HG03108 (cell line): Measurements from ENCODE around the gene TMEM255B.
"Not testable (repeated sequence)": the region's sequence is repeated elsewhere in the genome, so short reads cannot be mapped to it uniquely, and the experiment has no call there.

ENCODE experiments used
- ATAC-seq: cut with Tn5 transposase; IDR thresholded peaks from one replicate; pipeline ENCODE4 v1.9.1; 2021; ENCODE audit warnings: moderate library complexity; ENCODE audit not compliant: unreplicated experiment

The TMEM255B gene

GRCh38 chr13:113748101-113748861 lies 10.7 kb upstream of the TMEM255B start:
- no peak for ATAC-seq

- ATAC-seq, result no peak
These were observed 10.1 kb upstream of the TMEM255B start for GRCh38 chr13:113748862-113749451.

- no peak for ATAC-seq
These were observed 9.5 kb upstream of the TMEM255B start for GRCh38 chr13:113749507-113749906.

GRCh38 chr13:113749967-113750366 lies 9.1 kb upstream of the TMEM255B start:
- no peak for ATAC-seq

GRCh38 chr13:113750554-113751399 lies 8.2 kb upstream of the TMEM255B start:
- ATAC-seq, result no peak

GRCh38 chr13:113751491-113751890 lies 7.5 kb upstream of the TMEM255B start:
- no peak for ATAC-seq

GRCh38 chr13:113752211-113752986 lies 6.6 kb upstream of the TMEM255B start:
- not testable (repeated sequence) for ATAC-seq

DNA sequence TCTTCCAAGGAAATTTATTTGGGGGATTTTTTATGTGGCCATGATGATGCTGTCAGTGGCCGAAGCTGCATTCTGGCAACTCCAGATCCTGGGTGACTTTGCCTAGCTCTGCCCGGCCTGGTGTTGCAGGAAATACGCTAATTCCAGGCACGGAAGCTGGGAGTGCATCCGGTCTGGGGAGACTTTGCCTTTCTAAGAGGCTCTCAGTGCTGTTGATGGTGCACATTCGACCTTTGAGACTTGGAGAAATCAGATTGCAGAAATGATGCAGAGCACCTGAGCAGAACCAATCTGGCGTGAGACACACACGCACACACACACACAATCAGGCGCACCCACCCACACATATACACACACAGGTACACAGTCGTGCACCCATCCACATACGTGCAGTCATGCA lies 5.9 kb upstream of the TMEM255B start:
- ATAC-seq, result no peak

- no peak for ATAC-seq
These were observed 4.8 kb upstream of the TMEM255B start for GRCh38 chr13:113754242-113754641.

DNA sequence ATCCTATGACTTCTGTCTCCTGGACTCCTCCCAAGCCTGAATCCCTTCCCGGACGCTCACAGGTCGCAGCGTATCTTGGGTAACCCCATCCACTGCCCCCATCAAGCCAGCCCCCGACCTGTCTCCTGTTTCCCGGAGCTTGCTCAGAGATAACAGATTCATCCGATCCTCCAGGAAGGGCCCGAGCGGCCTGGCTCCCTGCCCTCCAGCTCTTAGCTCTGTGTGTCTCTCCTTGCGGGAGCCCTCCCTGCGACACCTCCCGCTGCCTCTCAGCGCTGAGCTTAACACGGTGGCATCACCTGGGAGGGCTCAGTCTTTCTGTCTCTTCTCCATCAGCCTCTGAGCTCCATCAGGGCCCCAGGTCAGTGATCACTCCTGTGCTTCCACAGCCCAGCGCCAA lies 4.3 kb upstream of the TMEM255B start:
- no peak for ATAC-seq

- ATAC-seq, result no peak
These were observed 2.5 kb upstream of the TMEM255B start for GRCh38 chr13:113756441-113757097.

- ATAC-seq, result no peak
These were observed 605 bp downstream of the TMEM255B start for GRCh38 chr13:113759525-113760137.

GRCh38 chr13:113761136-113761535 lies 2.1 kb downstream of the TMEM255B start:
- ATAC-seq, result no peak

- ATAC-seq, result no peak
These were observed 3.0 kb downstream of the TMEM255B start for GRCh38 chr13:113762075-113762474.

GRCh38 chr13:113762538-113762937 lies 3.5 kb downstream of the TMEM255B start:
- no peak for ATAC-seq

- ATAC-seq, result no peak
These were observed 4.2 kb downstream of the TMEM255B start for GRCh38 chr13:113763254-113763653.

DNA sequence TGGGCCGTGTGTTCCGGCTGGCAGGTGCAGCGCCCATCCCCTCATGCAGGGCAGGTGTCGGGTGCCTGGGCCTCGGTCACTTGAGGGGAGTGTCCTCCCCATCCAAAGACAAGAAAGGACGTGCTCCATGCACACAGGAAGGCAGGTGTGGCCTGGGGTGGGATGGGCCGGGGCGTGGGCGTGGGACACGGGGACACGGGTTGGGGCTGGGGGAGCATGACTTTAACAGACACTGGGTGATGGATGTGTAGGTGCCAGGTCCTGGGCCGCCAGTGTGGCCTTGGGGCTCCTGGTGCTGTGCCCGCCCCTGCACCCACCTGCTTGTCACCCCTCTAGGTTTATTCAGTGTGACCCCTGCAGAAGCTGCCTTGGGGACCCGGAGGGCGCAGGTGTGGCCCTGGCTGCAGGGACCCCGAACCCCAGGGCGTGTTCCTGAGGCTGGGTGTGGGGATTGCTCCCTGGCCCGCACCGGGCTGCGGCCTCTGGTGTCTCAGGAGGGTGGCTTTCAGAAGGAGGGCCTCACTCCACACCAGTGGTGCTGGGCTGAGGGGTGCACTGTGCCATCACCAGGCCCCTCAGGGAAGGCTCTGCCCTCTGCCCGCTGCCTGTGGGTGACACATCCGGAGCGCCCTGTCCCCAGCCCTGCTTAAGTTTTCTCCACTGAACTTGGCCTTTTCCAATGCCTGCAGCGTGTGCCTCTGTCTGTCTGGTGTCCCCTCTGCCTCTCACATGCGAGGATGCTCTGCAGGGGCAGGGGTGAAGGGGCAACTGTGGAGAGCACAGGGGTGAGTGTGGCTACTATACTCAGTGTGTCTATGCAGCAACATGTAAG lies 5.2 kb downstream of the TMEM255B start:
- ATAC-seq, result no peak

GRCh38 chr13:113764793-113765563 lies 6.0 kb downstream of the TMEM255B start:
- no peak for ATAC-seq

DNA sequence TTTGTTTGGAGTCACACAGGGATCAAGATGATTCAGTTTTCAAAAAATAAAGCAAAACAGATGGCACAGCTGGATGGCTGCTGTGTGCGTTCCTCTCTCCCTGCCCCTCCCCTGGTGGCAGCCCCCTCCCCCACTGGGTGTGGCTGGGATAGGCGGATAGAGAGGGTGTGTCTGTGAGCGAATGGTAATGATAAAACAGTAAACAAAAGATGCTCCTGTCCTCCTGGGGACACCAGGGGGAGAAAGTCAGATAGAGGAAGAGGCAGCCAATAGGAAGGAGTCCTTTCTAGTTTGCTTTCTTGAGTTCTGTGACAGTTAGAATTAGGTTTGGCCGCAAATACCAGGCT lies 6.5 kb downstream of the TMEM255B start:
- ATAC-seq, result no peak
